Fibroblast of skin of left quadriceps (primary cell): ENCODE measurements around the gene HPCAL1.

Source experiments
- DNase-seq, 2 experiments: peaks; one replicate each; pipeline ENCODE4 v3.0.0-alpha.2; 2013; ENCODE audit warnings: low read depth in 2 of 2

Gene HPCAL1

GRCh38 chr2:10466801-10467200 lies 164.1 kb downstream of the HPCAL1 start:
- DNase-seq: no peak

DNA sequence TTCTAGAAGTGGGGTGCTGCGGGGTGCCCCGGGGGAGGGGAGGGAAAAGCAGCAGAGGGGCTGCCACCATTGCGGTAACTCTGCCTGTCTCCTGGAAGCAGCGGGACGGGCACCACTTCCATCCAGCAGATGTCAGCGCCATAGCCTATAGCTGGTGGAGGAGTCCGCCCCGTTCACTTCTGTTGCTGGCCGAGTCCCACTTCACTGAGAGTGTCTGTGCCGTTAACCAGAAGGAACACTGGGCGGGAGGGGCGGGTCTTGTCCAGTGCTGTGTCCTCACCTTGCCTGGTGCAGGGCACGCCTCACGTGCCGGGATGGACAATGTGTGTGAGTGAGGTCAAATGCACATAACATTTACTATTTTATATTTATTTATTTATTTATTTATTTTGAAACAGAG lies 164.7 kb downstream of the HPCAL1 start:
- DNase-seq: no peak

GRCh38 chr2:10469301-10469700 lies 166.6 kb downstream of the HPCAL1 start:
- no peak for DNase-seq

DNA sequence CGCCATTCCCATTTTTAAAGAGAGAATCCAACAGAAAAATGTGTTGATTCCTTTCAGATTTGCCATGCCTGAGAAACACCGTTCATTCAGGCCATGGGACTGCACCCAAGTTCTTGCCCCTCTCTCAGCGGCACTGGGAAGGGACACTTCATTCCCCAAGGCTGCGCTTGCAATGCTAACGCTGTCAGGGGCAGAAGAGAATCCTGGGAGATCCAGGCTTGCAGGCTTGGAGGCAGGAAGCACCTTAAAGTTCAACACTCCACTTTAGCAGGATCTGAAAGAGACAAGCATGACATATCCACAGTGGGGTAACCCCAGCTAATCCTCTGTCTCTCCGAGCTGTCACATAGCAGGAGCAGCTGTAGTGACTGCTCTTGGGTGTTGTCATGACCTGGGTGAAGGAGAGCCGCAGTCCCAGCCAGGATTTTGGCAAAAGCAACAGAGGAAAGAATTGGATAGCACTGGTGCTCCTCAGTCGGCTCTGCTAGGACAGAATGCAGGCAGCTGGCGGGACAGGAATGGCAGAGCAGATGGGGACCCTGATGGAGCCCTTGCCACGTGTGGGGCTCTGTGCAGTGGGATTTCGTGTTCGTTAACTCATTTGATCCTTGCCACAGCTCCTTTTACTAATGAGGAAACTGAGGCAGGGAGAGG lies 167.4 kb downstream of the HPCAL1 start:
- no peak for DNase-seq

GRCh38 chr2:10471046-10471571 lies 168.4 kb downstream of the HPCAL1 start:
- no peak for DNase-seq

DNA sequence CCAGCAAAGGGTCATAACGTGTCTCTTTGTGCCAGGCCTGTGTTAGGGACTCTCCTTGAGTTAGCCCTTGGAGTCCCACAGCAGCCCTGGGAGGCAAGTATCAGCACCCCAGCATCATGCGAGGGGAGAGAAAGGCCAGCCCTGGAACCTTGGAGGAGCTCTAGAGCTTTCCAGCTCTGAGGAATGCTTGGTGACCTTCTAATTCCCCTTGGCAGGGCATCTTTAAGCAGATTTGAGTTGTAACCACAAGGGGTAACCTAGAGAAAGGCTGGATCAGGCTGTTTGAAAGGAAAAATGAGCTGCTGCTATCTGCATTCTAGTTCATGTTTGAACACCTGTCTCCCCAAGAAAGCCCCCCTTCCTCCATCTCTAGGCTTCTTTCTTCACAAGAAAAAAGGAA lies 169.3 kb downstream of the HPCAL1 start:
- DNase-seq: no peak

DNA sequence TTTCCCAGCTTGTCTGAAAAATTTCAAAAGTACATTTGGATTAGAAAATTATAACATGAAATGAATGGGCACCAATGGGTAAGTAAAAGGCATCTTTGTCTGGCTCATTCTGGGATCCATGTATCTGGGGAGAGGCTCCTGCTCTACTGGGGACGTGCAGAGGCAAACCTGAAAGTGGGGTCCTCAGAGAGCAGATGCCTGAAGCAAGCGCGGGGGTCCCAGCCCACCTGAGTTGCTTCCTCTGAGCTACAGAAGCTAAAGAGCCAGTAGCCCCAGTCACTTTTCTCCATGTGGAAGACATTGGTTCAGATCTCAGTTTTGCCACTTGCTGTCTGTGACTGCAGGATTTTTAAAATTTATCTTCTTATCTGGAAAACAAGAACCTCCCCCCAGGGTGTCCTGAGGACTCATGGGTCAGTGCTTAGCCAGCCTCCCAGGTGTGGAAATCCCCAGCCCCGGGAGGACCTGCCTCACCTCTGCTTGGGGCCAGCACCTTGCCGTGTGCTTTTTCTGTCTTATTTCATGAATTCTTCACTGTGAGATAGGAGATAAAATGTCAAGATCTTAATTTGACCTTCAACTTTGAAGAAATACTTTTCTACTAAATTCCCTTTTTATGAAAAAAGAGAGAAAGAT lies 170.5 kb downstream of the HPCAL1 start:
- no peak for DNase-seq

DNA sequence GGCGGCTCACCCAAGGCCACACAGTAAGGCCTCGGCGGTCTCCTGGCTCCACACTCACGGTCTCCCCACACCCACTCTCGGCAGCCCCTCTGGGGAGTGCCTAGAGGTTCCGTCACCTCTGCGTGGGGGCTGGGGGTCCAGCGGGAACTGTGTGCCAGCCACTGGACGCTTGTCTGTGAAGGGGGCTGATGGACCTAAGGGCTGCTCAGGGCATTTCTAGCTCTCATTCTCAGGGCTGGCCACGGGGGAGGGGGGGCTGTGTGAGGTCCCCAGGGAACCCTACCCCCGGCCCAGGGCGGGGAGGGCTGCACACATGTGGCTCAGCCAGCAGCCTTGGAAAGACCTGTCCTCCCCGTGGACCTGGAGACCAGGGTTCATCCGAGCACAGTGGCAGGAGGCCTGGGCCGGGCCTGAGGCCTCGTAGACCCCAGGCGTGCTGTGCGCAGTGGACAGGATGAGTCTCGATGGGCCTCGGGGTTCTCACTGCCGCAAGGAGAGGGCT lies 172.6 kb downstream of the HPCAL1 start:
- DNase-seq: no peak

- DNase-seq: no peak
Observed at GRCh38 chr2:10475811-10476660, 173.3 kb downstream of the HPCAL1 start.

DNA sequence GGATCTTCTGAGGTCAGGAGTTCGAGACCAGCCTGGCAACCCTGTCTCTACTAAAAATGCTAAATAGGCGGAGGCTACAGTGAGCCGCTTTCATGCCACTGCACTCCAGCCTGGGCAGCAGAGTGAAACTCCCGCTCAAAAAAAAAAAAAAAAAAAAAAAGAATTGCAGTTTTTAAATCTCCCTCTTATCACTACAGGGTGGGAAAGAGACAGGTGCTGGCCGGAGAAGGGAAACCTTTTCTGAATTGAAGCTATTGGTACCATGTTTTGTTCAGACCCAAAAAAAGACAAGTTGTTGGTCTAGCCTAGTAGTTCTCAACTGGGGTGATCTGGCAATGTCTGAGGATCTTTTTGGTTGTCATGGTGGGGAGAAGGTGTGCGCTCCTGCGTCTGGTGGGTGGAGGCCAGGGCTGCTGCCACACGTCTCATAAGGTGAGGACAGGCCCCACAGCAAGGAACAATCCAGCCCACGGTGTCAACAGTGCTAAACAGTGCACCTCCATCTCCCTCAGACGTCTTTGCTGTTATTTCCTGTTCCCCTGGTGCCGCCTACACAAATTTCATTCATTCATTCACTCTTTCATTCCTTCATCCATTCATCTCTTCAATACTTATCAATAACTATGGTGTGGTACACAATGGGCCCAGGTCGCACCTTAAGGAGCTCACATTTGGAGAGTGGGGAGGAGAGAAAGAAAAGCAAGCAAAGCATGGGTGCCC lies 174.2 kb downstream of the HPCAL1 start:
- no peak for DNase-seq
